Measurements from ENCODE around the gene TRIM67. TPM values are rescaled to one million over a fixed set of nuclear protein-coding genes. Genes with fewer than 3 reads are reported as not detected.

Gene TRIM67
- total and polyA plus RNA-seq, 2 donors (not counting 1 experiment from before 2014, with no cell fraction given) = not detected

DNA sequence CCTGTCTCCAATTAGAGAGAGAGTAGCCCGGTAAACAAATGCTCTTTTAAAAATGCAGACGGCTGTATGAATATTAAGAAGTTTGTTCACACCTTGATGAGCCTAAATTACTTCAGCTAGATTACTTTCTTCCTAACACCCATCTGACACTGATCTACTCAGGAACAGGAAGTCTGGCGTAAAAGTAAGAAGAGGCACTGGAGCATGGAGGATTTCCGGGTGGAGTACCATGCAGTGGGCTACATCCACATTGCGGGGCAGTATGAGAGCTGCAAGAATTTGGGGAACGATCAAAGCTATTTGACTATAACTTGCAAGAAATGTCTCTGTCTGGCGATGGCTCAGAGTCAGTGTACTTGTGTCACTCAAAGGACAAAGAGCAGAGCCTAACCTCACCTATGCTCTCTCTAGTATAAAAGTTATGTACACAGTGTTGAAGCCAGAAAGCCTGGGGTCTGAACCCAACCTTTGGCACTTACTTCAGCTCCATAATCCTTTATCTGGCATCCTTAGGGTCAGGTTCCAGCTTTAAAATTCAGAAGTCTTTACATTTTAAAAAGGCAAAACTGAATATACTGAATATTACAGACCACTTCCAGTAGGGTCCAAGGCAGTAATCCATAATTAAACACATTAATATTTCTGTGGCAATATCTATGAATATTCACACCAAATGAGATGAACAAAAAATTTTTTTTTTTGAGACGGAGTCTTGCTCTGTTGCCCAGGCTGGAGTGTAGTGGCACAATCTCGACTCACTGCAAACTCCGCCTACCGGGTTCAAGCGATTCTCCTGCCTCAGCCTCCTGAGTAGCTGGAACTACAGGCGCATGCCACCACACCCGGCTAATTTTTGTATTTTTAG, 71.2 kb downstream of the TRIM67 start:
- Histone ChIP-seq H3K4me2 (replicated peaks; ENCODE audit: low read depth, low read length, poor library complexity, severe bottlenecking) (peak overlapping the region; percentile 40), H3K27ac (ENCODE audit: low read length in 2 of 2) (peak overlapping the region in 1 of 2 donors; percentile 40), H3K4me1 (ENCODE audit: control insufficient read depth in 2 of 2, insufficient read depth in 2 of 2, low read length in 2 of 2) (peaks cover 11 to 13% of the 10 kb centered on the region in 2 donors), H3K9me3 (ENCODE audit: control extremely low read depth in 1 of 3, control insufficient read depth in 2 of 3, insufficient read depth in 1 of 3, low read length in 2 of 3) (no peaks in the 10 kb centered on the region), H3K36me3 (replicated peaks in 1 of 2; ENCODE audit: control extremely low read depth in 1 of 2, control insufficient read depth in 1 of 2, extremely low read depth in 1 of 2, insufficient read depth in 2 of 2, low read length in 1 of 2) (peaks cover 0 to 29% of the 10 kb centered on the region in 2 experiments), H3K79me2 (ENCODE audit: control insufficient read depth, insufficient read depth, low read length) (peaks cover 67% of the 10 kb centered on the region), H2AFZ (ENCODE audit: insufficient read depth, low read depth, low read length, poor library complexity, severe bottlenecking) (peak overlapping the region; percentile 8), H3K4me3 (ENCODE audit: control extremely low read depth in 1 of 5, extremely low read depth in 1 of 5, insufficient read depth in 1 of 5, low read depth in 2 of 5, low read length in 4 of 5) (peak overlapping the region in 1 of 5 experiments; percentile 11), H3K27me3 (replicated peaks in 1 of 4; ENCODE audit: control extremely low read depth in 1 of 4, control insufficient read depth in 3 of 4, insufficient read depth in 4 of 4, low read length in 3 of 4) (no peaks in the 10 kb centered on the region), H3K9ac (ENCODE audit: low read length) (peak overlapping the region; percentile 12), H4K20me1 (ENCODE audit: control insufficient read depth, insufficient read depth, low read length, poor library complexity, severe bottlenecking) (peaks cover 18% of the 10 kb centered on the region)
- CTCF ChIA-PET = interaction anchor here (0.6 to 3.4 kb wide), 3 partner anchors 9 to 315 kb away, joined by 3 to 14 read pairs (median 4); no protein-coding TSS in a partner anchor
- POLR2A ChIA-PET = interaction anchor here (0.6 to 0.8 kb wide), 2 partner anchors 19 to 109 kb away, joined by 8 read pairs; no protein-coding TSS in a partner anchor
- H3K4me1 Mint-ChIP-seq = peaks cover 41% of the 10 kb centered on the region
- TF ChIP-seq, protein P1, sequence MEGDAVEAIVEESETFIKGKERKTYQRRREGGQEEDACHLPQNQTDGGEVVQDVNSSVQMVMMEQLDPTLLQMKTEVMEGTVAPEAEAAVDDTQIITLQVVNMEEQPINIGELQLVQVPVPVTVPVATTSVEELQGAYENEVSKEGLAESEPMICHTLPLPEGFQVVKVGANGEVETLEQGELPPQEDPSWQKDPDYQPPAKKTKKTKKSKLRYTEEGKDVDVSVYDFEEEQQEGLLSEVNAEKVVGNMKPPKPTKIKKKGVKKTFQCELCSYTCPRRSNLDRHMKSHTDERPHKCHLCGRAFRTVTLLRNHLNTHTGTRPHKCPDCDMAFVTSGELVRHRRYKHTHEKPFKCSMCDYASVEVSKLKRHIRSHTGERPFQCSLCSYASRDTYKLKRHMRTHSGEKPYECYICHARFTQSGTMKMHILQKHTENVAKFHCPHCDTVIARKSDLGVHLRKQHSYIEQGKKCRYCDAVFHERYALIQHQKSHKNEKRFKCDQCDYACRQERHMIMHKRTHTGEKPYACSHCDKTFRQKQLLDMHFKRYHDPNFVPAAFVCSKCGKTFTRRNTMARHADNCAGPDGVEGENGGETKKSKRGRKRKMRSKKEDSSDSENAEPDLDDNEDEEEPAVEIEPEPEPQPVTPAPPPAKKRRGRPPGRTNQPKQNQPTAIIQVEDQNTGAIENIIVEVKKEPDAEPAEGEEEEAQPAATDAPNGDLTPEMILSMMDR (IDR thresholded peaks at IDR 0.05) = no peak
- no peak for TF ChIP-seq EZH2 (IDR thresholded peaks at IDR 0.05; ENCODE audit: borderline replicate concordance, insufficient read depth, low read depth, low read length, poor library complexity, severe bottlenecking)
- peak overlapping the region; percentile 38 for H3K4me3 Mint-ChIP-seq
- ATAC-seq (ENCODE audit: low read depth) (peak; percentile 85), DNase-seq (peak; percentile 63)
- WGBS (ENCODE audit: insufficient coverage) = 65% methylated on average over 9 of the region's 14 CpGs
- no peaks in the 10 kb centered on the region for H3K9me3 Mint-ChIP-seq (ENCODE audit: insufficient read depth)
- peak overlapping the region; percentile 59 for H3K27ac Mint-ChIP-seq
- intact Hi-C loops (cut with micrococcal nuclease) = loop anchor here (2.0 kb wide), 1 partner anchor 18 kb away; no protein-coding TSS in a partner anchor
- no peaks in the 10 kb centered on the region for H3K27me3 Mint-ChIP-seq
